Measurements from ENCODE around the gene PIGK. TPM values are rescaled to one million over a fixed set of nuclear protein-coding genes. Genes with fewer than 3 reads are reported as not detected.

The PIGK gene
- total RNA-seq, result 19.3 and 20.3 TPM in 2 replicates

- peak within 1 kb of the TSS; percentile 94 for H3K4me3 Mint-ChIP-seq
- intact Hi-C loops (cut with micrococcal nuclease), result loop anchor here (1.0 to 10.0 kb wide), 5 partner anchors 63 to 947 kb away; partner anchors contain the start of genes AK5 and DNAJB4
- H3K9me3 Mint-ChIP-seq, result peaks cover 5% of the 10 kb centered on the region
- peaks cover 10% of the 10 kb centered on the region for H3K36me3 Mint-ChIP-seq (ENCODE audit: low read depth)
- DNase-seq, result peak; percentile 97
- H3K4me1 Mint-ChIP-seq, result peaks cover 20% of the 10 kb centered on the region
- H3K27ac Mint-ChIP-seq, result peak within 1 kb of the TSS; percentile 90
- H3K27me3 Mint-ChIP-seq, result no peaks in the 10 kb centered on the region
Observed at GRCh38 chr1:77219166-77219887, at the start of gene PIGK. Gene PIGK, minus strand, starts transcription at chr1:77219430. Its CDS starts 28 bp downstream, at chr1:77219402.

GRCh38 chr1:77267035-77267434 lies 47.8 kb upstream of the PIGK start:
- intact Hi-C loops (cut with micrococcal nuclease), result no loop called here
- no peak for DNase-seq
- Mint-ChIP-seq H3K9me3 (peaks cover 5% of the 10 kb centered on the region), H3K4me3 (no peak overlapping the region), H3K27ac (no peak overlapping the region), H3K4me1 (no peaks in the 10 kb centered on the region), H3K36me3 (ENCODE audit: low read depth) (no peaks in the 10 kb centered on the region), H3K27me3 (no peaks in the 10 kb centered on the region)

- intact Hi-C loops (cut with micrococcal nuclease), result no loop called here
- H3K36me3 Mint-ChIP-seq (ENCODE audit: low read depth), result no peaks in the 10 kb centered on the region
- H3K4me3 Mint-ChIP-seq, result no peak overlapping the region
- H3K9me3 Mint-ChIP-seq, result peaks cover 5% of the 10 kb centered on the region
- H3K27me3 Mint-ChIP-seq, result no peaks in the 10 kb centered on the region
- H3K27ac Mint-ChIP-seq, result no peak overlapping the region
- no peak for DNase-seq
- H3K4me1 Mint-ChIP-seq, result no peaks in the 10 kb centered on the region
Observed at GRCh38 chr1:77265180-77265579, 46.0 kb upstream of the PIGK start.

GRCh38 chr1:77263708-77264107 lies 44.5 kb upstream of the PIGK start:
- Mint-ChIP-seq H3K4me3 (no peak overlapping the region), H3K27ac (no peak overlapping the region), H3K4me1 (no peaks in the 10 kb centered on the region), H3K9me3 (peaks cover 5% of the 10 kb centered on the region), H3K27me3 (no peaks in the 10 kb centered on the region), H3K36me3 (ENCODE audit: low read depth) (no peaks in the 10 kb centered on the region)
- intact Hi-C loops (cut with micrococcal nuclease), result no loop called here
- no peak for DNase-seq

- Mint-ChIP-seq H3K4me1 (no peaks in the 10 kb centered on the region), H3K4me3 (no peak overlapping the region), H3K9me3 (peaks cover 31% of the 10 kb centered on the region), H3K27ac (no peak overlapping the region), H3K27me3 (no peaks in the 10 kb centered on the region), H3K36me3 (ENCODE audit: low read depth) (no peaks in the 10 kb centered on the region)
- no peak for DNase-seq
- intact Hi-C loops (cut with micrococcal nuclease), result no loop called here
Observed at GRCh38 chr1:77253211-77253610, 34.0 kb upstream of the PIGK start.

- no peak overlapping the region for H3K4me3 Mint-ChIP-seq
- no peak overlapping the region for H3K27ac Mint-ChIP-seq
- H3K36me3 Mint-ChIP-seq (ENCODE audit: low read depth), result no peaks in the 10 kb centered on the region
- H3K9me3 Mint-ChIP-seq, result peaks cover 24% of the 10 kb centered on the region
- intact Hi-C loops (cut with micrococcal nuclease), result no loop called here
- no peaks in the 10 kb centered on the region for H3K27me3 Mint-ChIP-seq
- H3K4me1 Mint-ChIP-seq, result no peaks in the 10 kb centered on the region
- DNase-seq, result no peak
Observed at GRCh38 chr1:77250126-77250525, 30.9 kb upstream of the PIGK start.

GRCh38 chr1:77245830-77246229 lies 26.6 kb upstream of the PIGK start:
- Mint-ChIP-seq H3K9me3 (peaks cover 26% of the 10 kb centered on the region), H3K27ac (no peak overlapping the region), H3K27me3 (no peaks in the 10 kb centered on the region), H3K4me1 (no peaks in the 10 kb centered on the region), H3K36me3 (ENCODE audit: low read depth) (peaks cover 1% of the 10 kb centered on the region), H3K4me3 (no peak overlapping the region)
- no peak for DNase-seq
- intact Hi-C loops (cut with micrococcal nuclease), result no loop called here

- intact Hi-C loops (cut with micrococcal nuclease), result no loop called here
- Mint-ChIP-seq H3K27ac (no peak overlapping the region), H3K27me3 (no peaks in the 10 kb centered on the region), H3K4me1 (no peaks in the 10 kb centered on the region), H3K36me3 (ENCODE audit: low read depth) (peaks cover 1% of the 10 kb centered on the region), H3K4me3 (no peak overlapping the region), H3K9me3 (peaks cover 7% of the 10 kb centered on the region)
- no peak for DNase-seq
Observed at GRCh38 chr1:77239311-77239710, 20.1 kb upstream of the PIGK start.

- Mint-ChIP-seq H3K36me3 (ENCODE audit: low read depth) (peaks cover 1% of the 10 kb centered on the region), H3K4me3 (no peak overlapping the region), H3K27me3 (no peaks in the 10 kb centered on the region), H3K27ac (no peak overlapping the region), H3K4me1 (no peaks in the 10 kb centered on the region), H3K9me3 (peaks cover 7% of the 10 kb centered on the region)
- no peak for DNase-seq
- intact Hi-C loops (cut with micrococcal nuclease), result no loop called here
Observed at GRCh38 chr1:77238462-77238861, 19.2 kb upstream of the PIGK start.

- intact Hi-C loops (cut with micrococcal nuclease), result no loop called here
- no peaks in the 10 kb centered on the region for H3K36me3 Mint-ChIP-seq (ENCODE audit: low read depth)
- no peaks in the 10 kb centered on the region for H3K4me1 Mint-ChIP-seq
Observed at GRCh38 chr1:77234943-77235342, 15.7 kb upstream of the PIGK start.

GRCh38 chr1:77234096-77234495 lies 14.9 kb upstream of the PIGK start:
- no peaks in the 10 kb centered on the region for H3K36me3 Mint-ChIP-seq (ENCODE audit: low read depth)
- intact Hi-C loops (cut with micrococcal nuclease), result no loop called here
- no peak overlapping the region for H3K4me3 Mint-ChIP-seq
- H3K9me3 Mint-ChIP-seq, result no peaks in the 10 kb centered on the region
- no peak overlapping the region for H3K27ac Mint-ChIP-seq
- H3K27me3 Mint-ChIP-seq, result no peaks in the 10 kb centered on the region
- DNase-seq, result no peak
- no peaks in the 10 kb centered on the region for H3K4me1 Mint-ChIP-seq

More at GRCh38 chr1:77234943-77235342, 15.7 kb upstream of the PIGK start:
- no peaks in the 10 kb centered on the region for H3K9me3 Mint-ChIP-seq
- H3K27me3 Mint-ChIP-seq, result no peaks in the 10 kb centered on the region
- no peak for DNase-seq
- no peak overlapping the region for H3K27ac Mint-ChIP-seq
- no peak overlapping the region for H3K4me3 Mint-ChIP-seq

- H3K9me3 Mint-ChIP-seq, result no peaks in the 10 kb centered on the region
- H3K4me3 Mint-ChIP-seq, result no peak overlapping the region
- no peaks in the 10 kb centered on the region for H3K36me3 Mint-ChIP-seq (ENCODE audit: low read depth)
- H3K27me3 Mint-ChIP-seq, result no peaks in the 10 kb centered on the region
- H3K4me1 Mint-ChIP-seq, result no peaks in the 10 kb centered on the region
- intact Hi-C loops (cut with micrococcal nuclease), result no loop called here
- no peak overlapping the region for H3K27ac Mint-ChIP-seq
- no peak for DNase-seq
Observed at GRCh38 chr1:77232829-77233228, 13.6 kb upstream of the PIGK start.

- no peak overlapping the region for H3K4me3 Mint-ChIP-seq
- no peaks in the 10 kb centered on the region for H3K4me1 Mint-ChIP-seq
- H3K36me3 Mint-ChIP-seq (ENCODE audit: low read depth), result no peaks in the 10 kb centered on the region
- DNase-seq, result no peak
- no peaks in the 10 kb centered on the region for H3K27me3 Mint-ChIP-seq
- no peaks in the 10 kb centered on the region for H3K9me3 Mint-ChIP-seq
- intact Hi-C loops (cut with micrococcal nuclease), result no loop called here
- H3K27ac Mint-ChIP-seq, result no peak overlapping the region
Observed at GRCh38 chr1:77230051-77230450, 10.8 kb upstream of the PIGK start.

GRCh38 chr1:77228836-77229235 lies 9.6 kb upstream of the PIGK start:
- Mint-ChIP-seq H3K9me3 (no peaks in the 10 kb centered on the region), H3K27me3 (no peaks in the 10 kb centered on the region), H3K27ac (no peak overlapping the region), H3K4me1 (no peaks in the 10 kb centered on the region), H3K4me3 (no peak overlapping the region), H3K36me3 (ENCODE audit: low read depth) (no peaks in the 10 kb centered on the region)
- no peak for DNase-seq
- intact Hi-C loops (cut with micrococcal nuclease), result no loop called here

GRCh38 chr1:77227381-77227780 lies 8.2 kb upstream of the PIGK start:
- H3K27me3 Mint-ChIP-seq, result no peaks in the 10 kb centered on the region
- intact Hi-C loops (cut with micrococcal nuclease), result no loop called here
- no peaks in the 10 kb centered on the region for H3K36me3 Mint-ChIP-seq (ENCODE audit: low read depth)
- no peaks in the 10 kb centered on the region for H3K9me3 Mint-ChIP-seq
- DNase-seq, result no peak
- H3K27ac Mint-ChIP-seq, result no peak overlapping the region
- H3K4me3 Mint-ChIP-seq, result no peak overlapping the region
- H3K4me1 Mint-ChIP-seq, result no peaks in the 10 kb centered on the region
